Lower lobe of right lung (tissue), 2 donors: ENCODE results near the gene NR1I2. TPM values are rescaled to one million over a fixed set of nuclear protein-coding genes. Genes with fewer than 3 reads are reported as not detected.

Source experiments
- ATAC-seq, 2 donors: fragments of 200-7000 bp; cut with Tn5 transposase; one replicate each; pipeline ENCODE4 v1.9.1; 2020 to 2022; ENCODE audit warnings: mild to moderate bottlenecking in 2 of 2, moderate library complexity in 2 of 2
- DNase-seq: peaks from one replicate; pipeline ENCODE4 v3.0.0-alpha.2; 2020
- H3K27ac ChIP-seq: fragments of 200-600 bp; one replicate; pipeline ENCODE4 v1.8.0; 2022
- H3K27me3 ChIP-seq: fragments of 200-600 bp; one replicate; pipeline ENCODE4 v1.8.0; 2022; ENCODE audit warnings: low read depth
- H3K36me3 ChIP-seq: fragments of 200-600 bp; one replicate; pipeline ENCODE4 v1.8.0; 2022; ENCODE audit warnings: mild to moderate bottlenecking
- H3K4me1 ChIP-seq: fragments of 200-600 bp; one replicate; pipeline ENCODE4 v1.8.0; 2022
- H3K4me3 ChIP-seq: fragments of 200-600 bp; one replicate; pipeline ENCODE4 v1.8.0; 2022; ENCODE audit warnings: mild to moderate bottlenecking
- H3K9me3 ChIP-seq: fragments of 200-600 bp; one replicate; pipeline ENCODE4 v1.8.0; 2022
- CTCF ChIP-seq: fragments of 200-600 bp; IDR thresholded peaks from one replicate; pipeline ENCODE4 v1.8.0; 2022; ENCODE audit warnings: antibody characterized with exemption, mild to moderate bottlenecking
- intact Hi-C: fragments of 100-400 bp; cut with DNase I; formaldehyde crosslinking; loops from one replicate; pipeline ENCODE4 v1.11.0; 2022
- total RNA-seq: library from RNA; stranded (reverse); fragmentation: NEBNext Ultra II Directional; extraction: Animal tissue kit (Norgen Biotek cat#: 25700); gene quantifications from one replicate; pipeline ENCODE4 v1.2.1, GENCODE V29; 2021
- donor health status: DM: no; HTN: yes; CAD: no; lungs with severe emphysema.

NR1I2 gene
- total RNA-seq, 1 donor from 2014 or later = 0.21 TPM

GRCh38 chr3:119796368-119796767 is 14.5 kb downstream of the NR1I2 start:
- no peak for DNase-seq
- no peak for TF ChIP-seq CTCF
- Histone ChIP-seq H3K9me3 (no peaks in the 10 kb centered on the region), H3K27me3 (no peaks in the 10 kb centered on the region), H3K27ac (no peak overlapping the region), H3K4me1 (no peaks in the 10 kb centered on the region), H3K36me3 (no peaks in the 10 kb centered on the region), H3K4me3 (no peak overlapping the region)
- intact Hi-C loops = no loop called here
- ATAC-seq = no peak

GRCh38 chr3:119796785-119797184 is 14.9 kb downstream of the NR1I2 start:
- DNase-seq (no peak), ATAC-seq (no peak)
- H3K4me3 ChIP-seq = no peak overlapping the region
- no peak for TF ChIP-seq CTCF
- H3K27ac ChIP-seq = no peak overlapping the region
- H3K4me1 ChIP-seq = no peaks in the 10 kb centered on the region
- no peaks in the 10 kb centered on the region for H3K27me3 ChIP-seq
- H3K36me3 ChIP-seq = no peaks in the 10 kb centered on the region
- intact Hi-C loops = no loop called here
- no peaks in the 10 kb centered on the region for H3K9me3 ChIP-seq

- TF ChIP-seq CTCF = no peak
- Histone ChIP-seq H3K4me3 (no peak overlapping the region), H3K27me3 (no peaks in the 10 kb centered on the region), H3K27ac (no peak overlapping the region), H3K9me3 (no peaks in the 10 kb centered on the region), H3K4me1 (no peaks in the 10 kb centered on the region), H3K36me3 (no peaks in the 10 kb centered on the region)
- intact Hi-C loops = no loop called here
- DNase-seq = no peak
- no peak for ATAC-seq
Measured at GRCh38 chr3:119800844-119801243, 18.9 kb downstream of the NR1I2 start.

GRCh38 chr3:119808244-119808643 is 26.3 kb downstream of the NR1I2 start:
- Histone ChIP-seq H3K9me3 (no peaks in the 10 kb centered on the region), H3K27ac (no peak overlapping the region), H3K4me1 (peaks cover 9% of the 10 kb centered on the region), H3K27me3 (no peaks in the 10 kb centered on the region), H3K36me3 (no peaks in the 10 kb centered on the region), H3K4me3 (no peak overlapping the region)
- DNase-seq = no peak
- no peak for TF ChIP-seq CTCF
- no peak for ATAC-seq
- intact Hi-C loops = no loop called here

GRCh38 chr3:119808843-119809242 is 26.9 kb downstream of the NR1I2 start:
- DNase-seq = no peak
- Histone ChIP-seq H3K36me3 (no peaks in the 10 kb centered on the region), H3K4me3 (no peak overlapping the region), H3K27ac (no peak overlapping the region), H3K27me3 (no peaks in the 10 kb centered on the region), H3K9me3 (no peaks in the 10 kb centered on the region), H3K4me1 (peaks cover 9% of the 10 kb centered on the region)
- no peak for ATAC-seq
- intact Hi-C loops = no loop called here
- TF ChIP-seq CTCF = no peak
